ENCODE data around the gene OR51B2. TPM values are rescaled to one million over a fixed set of nuclear protein-coding genes. Genes with fewer than 3 reads are reported as not detected.

Gene OR51B2, protein sequence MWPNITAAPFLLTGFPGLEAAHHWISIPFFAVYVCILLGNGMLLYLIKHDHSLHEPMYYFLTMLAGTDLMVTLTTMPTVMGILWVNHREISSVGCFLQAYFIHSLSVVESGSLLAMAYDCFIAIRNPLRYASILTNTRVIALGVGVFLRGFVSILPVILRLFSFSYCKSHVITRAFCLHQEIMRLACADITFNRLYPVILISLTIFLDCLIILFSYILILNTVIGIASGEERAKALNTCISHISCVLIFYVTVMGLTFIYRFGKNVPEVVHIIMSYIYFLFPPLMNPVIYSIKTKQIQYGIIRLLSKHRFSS
- total RNA-seq, result not detected

DNA sequence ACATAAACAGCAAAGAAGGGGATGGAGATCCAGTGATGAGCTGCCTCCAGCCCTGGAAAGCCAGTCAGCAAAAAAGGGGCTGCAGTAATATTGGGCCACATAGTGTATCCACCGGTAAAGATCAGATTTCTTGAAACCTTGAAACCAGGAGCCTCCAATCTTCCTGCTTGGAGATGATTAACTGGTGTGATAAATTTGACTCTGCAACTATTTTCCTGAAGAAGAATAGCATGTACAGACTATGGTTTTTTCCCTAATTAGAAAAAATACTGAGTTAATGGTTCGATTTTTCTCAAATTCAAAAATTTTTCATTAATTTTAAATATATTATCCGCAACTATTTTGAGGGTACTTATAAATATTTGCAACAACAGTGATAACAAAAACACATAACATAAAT lies at the start of gene OR51B2:
Gene OR51B2 (minus strand): TSS at position 101 of the 400 bp plus-strand sequence. CDS start 0 bp downstream, at position 101.
- no peak within 1 kb of the TSS for H3K27ac ChIP-seq

DNA sequence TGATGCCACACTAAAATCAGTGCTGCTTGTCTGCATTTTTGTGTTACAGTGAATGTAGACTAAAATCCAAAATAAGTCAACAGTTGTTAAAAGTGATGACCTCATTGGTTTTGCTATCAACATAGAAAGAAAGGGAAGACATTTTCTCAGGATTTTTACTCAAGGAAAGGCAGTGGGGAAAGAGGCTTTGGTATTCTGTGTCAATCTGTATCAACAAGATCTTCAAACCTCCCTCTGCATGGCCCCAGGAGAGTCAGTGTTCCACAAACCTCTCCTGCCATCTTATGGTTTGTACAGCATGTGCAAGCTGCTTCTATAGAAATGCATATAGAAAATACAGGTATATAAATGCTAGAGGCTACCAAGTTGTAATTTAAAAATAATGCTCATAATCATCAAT lies 45.7 kb upstream of the OR51B2 start:
- H3K4me1 ChIP-seq (replicated peaks), result no peaks in the 10 kb centered on the region
- no peaks in the 10 kb centered on the region for H3K27me3 ChIP-seq (replicated peaks; ENCODE audit: insufficient read depth)
- no peak overlapping the region for H3K4me3 ChIP-seq
- H3K36me3 ChIP-seq, result no peaks in the 10 kb centered on the region
- DNase-seq (ENCODE audit: low spot score), result no peak
- H3K9me3 ChIP-seq, result no peaks in the 10 kb centered on the region
- no peak overlapping the region for H3K27ac ChIP-seq
- TF ChIP-seq POLR2AphosphoS5 (IDR thresholded peaks at IDR 0.05) (no peak), POLR2A (IDR thresholded peaks at IDR 0.05) (no peak)
- TF ChIP-seq, protein P1, sequence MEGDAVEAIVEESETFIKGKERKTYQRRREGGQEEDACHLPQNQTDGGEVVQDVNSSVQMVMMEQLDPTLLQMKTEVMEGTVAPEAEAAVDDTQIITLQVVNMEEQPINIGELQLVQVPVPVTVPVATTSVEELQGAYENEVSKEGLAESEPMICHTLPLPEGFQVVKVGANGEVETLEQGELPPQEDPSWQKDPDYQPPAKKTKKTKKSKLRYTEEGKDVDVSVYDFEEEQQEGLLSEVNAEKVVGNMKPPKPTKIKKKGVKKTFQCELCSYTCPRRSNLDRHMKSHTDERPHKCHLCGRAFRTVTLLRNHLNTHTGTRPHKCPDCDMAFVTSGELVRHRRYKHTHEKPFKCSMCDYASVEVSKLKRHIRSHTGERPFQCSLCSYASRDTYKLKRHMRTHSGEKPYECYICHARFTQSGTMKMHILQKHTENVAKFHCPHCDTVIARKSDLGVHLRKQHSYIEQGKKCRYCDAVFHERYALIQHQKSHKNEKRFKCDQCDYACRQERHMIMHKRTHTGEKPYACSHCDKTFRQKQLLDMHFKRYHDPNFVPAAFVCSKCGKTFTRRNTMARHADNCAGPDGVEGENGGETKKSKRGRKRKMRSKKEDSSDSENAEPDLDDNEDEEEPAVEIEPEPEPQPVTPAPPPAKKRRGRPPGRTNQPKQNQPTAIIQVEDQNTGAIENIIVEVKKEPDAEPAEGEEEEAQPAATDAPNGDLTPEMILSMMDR (IDR thresholded peaks at IDR 0.05), result no peak
- intact Hi-C loops (cut with DNase I), result no loop called here

More for the DNA sequence above, at the start of gene OR51B2:
- no peaks in the 10 kb centered on the region for H3K27me3 ChIP-seq (replicated peaks; ENCODE audit: insufficient read depth)
- H3K4me3 ChIP-seq, result no peak within 1 kb of the TSS
- no peaks in the 10 kb centered on the region for H3K4me1 ChIP-seq (replicated peaks)
- no peak for DNase-seq (ENCODE audit: low spot score)
- H3K9me3 ChIP-seq, result no peaks in the 10 kb centered on the region
- TF ChIP-seq, protein P1 (IDR thresholded peaks at IDR 0.05), result no peak
- TF ChIP-seq POLR2A (IDR thresholded peaks at IDR 0.05), result no peak
- TF ChIP-seq POLR2AphosphoS5 (IDR thresholded peaks at IDR 0.05), result no peak
- intact Hi-C loops (cut with DNase I), result no loop called here
- 79% methylated on average over 3 of the region's 3 CpGs for WGBS
- no peaks in the 10 kb centered on the region for H3K36me3 ChIP-seq

DNA sequence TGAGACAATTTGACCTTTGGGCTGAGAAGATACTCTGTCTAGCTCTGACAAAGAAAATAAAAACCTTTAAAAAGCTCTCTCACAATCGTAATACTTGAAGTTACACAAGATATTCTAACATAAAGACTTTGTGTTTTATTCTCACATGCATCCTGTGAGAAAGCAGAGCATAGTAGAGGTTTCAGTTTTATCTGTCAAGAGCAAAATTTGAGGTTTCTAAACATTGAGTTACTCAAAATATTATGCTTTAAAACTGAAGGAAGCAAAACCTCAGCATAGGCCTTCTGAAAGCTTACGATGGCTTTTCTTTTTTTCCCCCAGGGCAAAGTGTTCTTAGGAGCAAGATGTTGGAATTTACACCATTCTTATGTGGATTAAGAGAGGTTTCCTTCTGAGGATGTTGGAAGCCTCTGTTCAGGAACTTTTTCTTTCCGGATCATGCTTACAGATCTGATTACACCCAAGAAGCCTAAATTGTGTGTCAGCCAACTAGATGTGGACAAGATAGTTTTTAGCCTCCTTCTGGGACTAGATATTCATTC lies 44.5 kb upstream of the OR51B2 start:
- TF ChIP-seq, protein P1 (IDR thresholded peaks at IDR 0.05), result no peak
- TF ChIP-seq POLR2AphosphoS5 (IDR thresholded peaks at IDR 0.05), result no peak
- TF ChIP-seq POLR2A (IDR thresholded peaks at IDR 0.05), result no peak
- H3K9me3 ChIP-seq, result no peaks in the 10 kb centered on the region
- 60% methylated on average over 3 of the region's 3 CpGs for WGBS

DNA sequence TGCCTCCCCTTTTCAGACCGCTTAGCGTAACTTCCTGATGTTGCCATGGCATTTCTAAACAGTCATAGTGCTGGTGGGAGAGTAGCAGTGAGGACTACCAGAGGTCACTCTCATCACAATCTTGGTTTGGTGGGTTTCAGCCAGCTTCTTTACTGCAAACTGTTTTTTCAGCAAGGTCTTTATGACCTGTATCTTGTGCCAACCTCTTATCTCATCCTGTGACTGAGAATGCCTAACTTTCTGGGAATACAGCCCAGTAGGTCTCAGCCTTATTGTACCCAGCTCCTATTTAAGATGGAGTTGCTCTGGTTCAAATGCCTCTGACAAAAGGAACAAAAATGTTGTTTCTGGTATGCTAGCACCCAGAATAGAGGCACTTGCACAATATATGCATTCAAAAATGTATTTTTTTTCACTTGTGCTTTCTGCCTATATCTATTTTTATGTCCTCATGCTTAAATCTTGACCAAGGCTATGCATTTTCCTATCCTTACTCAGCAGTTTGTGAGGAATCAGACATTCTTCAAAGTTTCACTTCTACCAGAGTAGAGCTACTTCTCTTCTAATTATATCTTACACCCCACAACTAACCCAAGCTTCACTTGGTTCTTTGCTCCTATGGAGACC lies 43.5 kb upstream of the OR51B2 start:
- TF ChIP-seq, protein P1 (IDR thresholded peaks at IDR 0.05), result no peak
- TF ChIP-seq POLR2A (IDR thresholded peaks at IDR 0.05), result no peak
- TF ChIP-seq POLR2AphosphoS5 (IDR thresholded peaks at IDR 0.05), result no peak
- H3K27ac ChIP-seq, result no peak overlapping the region

More for the DNA sequence above, 44.5 kb upstream of the OR51B2 start:
- no peaks in the 10 kb centered on the region for H3K36me3 ChIP-seq
- intact Hi-C loops (cut with DNase I), result no loop called here
- H3K27me3 ChIP-seq (replicated peaks; ENCODE audit: insufficient read depth), result no peaks in the 10 kb centered on the region
- H3K4me1 ChIP-seq (replicated peaks), result no peaks in the 10 kb centered on the region
- H3K4me3 ChIP-seq, result no peak overlapping the region
- no peak for DNase-seq (ENCODE audit: low spot score)
- no peak overlapping the region for H3K27ac ChIP-seq

More for the DNA sequence above, 43.5 kb upstream of the OR51B2 start:
- H3K27me3 ChIP-seq (replicated peaks; ENCODE audit: insufficient read depth), result no peaks in the 10 kb centered on the region
- no peaks in the 10 kb centered on the region for H3K9me3 ChIP-seq
- no peak for DNase-seq (ENCODE audit: low spot score)
- intact Hi-C loops (cut with DNase I), result no loop called here
- H3K4me3 ChIP-seq, result no peak overlapping the region
- no peaks in the 10 kb centered on the region for H3K4me1 ChIP-seq (replicated peaks)
- no peaks in the 10 kb centered on the region for H3K36me3 ChIP-seq
- WGBS, result 81% methylated on average over 2 of the region's 2 CpGs

All from prostate gland (tissue), 2 donors.